Activated naive CD4-positive, alpha-beta T cell treated with anti-CD3 and anti-CD28 coated beads, Interleukin-2, amount 50 U/mL, for 16 hours (primary cell): ENCODE data around the gene KIF3A.

ENCODE experiments used
- DNase-seq: peaks from one replicate; pipeline ENCODE4 v3.0.0-alpha.2; 2020

KIF3A gene

DNA sequence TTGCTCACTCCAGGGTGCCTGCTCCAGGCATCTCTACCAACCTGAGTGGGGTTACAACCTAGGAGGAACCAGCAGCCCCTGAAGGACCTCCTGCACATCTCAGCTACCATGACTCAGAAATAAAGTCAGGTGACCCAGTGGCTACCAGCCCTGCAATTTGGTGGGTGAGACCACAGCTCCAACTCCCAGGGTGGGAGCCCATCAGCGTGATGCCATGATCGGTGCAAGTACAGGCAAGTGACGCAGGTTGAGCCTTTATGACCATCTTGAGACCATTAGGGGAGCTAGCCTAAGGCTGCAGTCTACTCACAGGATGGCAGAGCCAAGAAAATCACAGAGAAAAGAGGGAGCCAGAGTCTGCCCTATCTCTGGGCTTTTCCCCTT lies 31.1 kb upstream of the KIF3A start:
- no peak for DNase-seq

DNA sequence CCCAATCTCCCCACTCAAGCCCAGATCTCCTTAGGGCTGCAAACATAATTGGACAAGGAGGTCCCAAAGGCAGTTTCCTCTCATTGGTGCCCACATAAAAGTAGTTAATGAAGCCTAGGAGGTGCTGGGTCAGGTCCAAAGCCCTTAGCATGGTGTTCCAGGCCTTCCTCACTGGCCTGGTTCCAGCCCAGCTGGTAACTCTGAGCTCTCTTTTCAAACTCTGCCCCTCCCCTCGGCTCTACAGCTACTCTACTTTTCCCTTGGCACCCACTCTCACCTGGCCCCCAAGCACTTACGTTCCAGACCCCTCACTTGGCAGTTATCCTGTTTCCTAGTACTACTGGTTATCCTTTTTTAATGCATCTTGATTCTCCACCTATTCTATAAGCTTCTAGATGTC lies 29.8 kb upstream of the KIF3A start:
- no peak for DNase-seq

DNA sequence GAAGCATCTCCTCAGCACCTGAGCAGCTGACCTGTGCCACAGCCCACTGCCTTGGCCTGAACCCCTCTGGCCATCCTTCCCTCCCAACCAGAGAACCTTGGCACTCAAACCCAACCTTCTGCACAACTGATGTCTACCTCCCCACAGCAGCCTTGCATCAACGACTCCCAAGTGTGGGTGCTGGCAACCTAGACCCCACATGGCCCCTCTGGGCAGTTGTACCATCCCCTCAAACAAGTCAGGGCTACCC lies 29.4 kb upstream of the KIF3A start:
- DNase-seq, result no peak

DNA sequence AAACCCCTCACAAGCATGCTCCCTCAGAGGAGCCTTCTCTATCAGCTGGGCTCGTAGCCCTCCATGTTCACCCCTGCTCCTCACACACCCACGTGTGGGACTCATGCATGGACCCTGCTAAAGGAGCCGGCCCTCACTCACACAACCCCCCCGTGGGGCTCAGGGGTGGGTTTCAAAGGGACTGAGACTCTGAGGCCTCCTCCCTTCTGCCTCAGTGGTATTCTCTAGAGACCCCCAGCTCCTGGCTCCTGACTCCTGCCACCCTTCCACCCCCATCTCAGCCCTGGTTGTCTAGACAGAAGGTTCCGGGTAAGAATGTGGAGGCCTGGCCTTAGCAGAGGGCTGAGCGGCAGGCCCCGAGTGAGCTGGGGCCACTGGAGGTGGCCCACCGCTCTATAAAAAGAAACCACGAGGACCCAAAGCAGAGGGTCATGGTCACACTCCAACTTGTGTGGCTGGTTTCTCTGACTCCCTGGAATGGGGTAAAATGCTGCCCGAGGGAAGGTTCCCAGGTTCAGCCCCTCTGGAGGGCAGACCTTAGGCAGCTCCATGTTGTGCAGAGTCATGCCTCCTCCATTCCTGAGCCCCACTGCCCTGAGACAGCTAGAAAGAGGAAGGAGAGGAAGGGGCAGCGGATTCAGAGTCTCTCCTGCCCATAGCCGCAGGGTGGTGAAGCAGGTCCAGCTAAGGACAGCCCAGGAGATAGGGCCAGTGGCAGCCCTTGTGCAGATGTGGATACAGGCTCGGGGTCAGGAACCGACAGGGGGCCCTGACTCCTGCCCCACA lies 28.9 kb upstream of the KIF3A start:
- DNase-seq, result no peak

DNA sequence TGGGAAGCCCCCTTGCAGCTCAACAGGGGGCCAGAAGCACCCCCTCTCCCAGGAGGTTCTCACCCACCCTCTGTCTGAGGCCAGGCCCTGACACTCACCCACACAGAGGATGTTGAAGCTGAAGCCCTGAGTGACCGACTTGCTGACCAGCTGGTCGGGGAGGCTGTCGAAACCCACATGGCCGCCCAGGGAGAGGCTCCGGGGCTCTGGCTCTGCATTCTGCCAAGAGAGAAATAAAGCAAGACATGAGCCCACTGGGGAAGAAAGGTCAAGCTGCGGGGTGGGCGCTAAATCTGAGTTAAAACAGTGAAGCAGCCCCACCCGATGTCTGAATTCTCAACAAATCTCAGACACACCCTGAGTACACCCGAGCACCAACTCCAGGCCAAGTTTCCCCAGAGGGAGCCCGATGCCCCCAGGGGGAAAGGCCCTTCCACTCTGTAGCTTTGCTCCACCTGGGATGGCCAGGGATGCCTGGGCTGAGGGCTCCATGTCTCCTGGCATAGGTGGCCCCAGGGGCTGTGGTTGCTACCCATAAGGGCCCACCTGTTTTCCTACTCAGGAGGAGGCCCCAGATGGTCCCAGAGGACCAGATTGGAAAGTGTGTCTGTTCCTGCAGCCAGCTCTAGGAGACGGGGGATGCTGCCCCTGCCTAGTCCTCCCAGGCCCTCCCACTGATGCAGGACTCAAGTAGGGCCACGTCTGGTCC lies 28.1 kb upstream of the KIF3A start:
- DNase-seq, result no peak

DNA sequence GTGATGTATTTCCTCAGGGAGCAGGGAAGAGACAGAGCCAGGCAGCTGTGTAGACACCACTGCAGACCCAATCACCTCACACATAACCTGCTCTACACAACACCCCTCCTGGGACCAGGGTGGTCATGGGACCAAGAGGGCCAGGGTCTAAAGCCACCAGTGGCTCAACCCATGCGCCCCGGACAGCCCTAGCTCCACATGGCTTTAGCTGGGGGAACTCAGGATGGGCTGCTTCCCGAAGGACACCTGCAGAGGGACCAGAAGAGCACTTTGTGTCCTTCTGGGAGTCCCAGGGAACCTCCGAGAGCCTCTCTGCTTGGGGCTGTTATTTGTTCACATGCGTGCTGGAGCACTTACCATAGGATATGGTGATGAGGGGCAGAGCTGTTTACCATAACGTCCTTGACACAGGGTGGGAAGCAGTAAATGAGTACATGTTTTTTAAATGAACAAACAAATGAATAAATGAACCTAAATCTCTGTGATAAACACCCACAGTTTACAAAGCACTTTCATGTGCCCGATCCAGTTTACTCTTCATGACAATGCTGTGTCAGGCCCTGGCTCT lies 27.4 kb upstream of the KIF3A start:
- no peak for DNase-seq

DNA sequence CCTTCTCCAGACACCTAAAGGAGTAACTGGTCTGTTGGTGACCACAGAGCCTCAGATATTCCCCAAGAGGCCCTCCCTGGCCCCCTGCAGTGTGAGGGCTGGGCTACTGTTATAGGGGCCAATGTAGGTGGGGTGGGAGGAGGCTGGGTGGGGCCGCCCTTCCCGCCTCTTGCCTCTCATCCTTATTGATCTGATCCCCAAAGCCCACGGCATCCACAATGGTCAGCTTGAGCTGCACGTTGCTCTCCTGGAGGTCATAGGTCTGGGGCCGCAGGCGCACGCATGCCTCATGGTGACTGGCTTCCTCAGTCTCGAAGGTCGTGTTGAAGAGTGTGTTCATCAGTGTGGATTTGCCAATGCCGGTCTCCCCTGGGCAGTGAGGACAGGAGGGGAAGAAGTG lies 26.7 kb upstream of the KIF3A start:
- DNase-seq, result no peak

DNA sequence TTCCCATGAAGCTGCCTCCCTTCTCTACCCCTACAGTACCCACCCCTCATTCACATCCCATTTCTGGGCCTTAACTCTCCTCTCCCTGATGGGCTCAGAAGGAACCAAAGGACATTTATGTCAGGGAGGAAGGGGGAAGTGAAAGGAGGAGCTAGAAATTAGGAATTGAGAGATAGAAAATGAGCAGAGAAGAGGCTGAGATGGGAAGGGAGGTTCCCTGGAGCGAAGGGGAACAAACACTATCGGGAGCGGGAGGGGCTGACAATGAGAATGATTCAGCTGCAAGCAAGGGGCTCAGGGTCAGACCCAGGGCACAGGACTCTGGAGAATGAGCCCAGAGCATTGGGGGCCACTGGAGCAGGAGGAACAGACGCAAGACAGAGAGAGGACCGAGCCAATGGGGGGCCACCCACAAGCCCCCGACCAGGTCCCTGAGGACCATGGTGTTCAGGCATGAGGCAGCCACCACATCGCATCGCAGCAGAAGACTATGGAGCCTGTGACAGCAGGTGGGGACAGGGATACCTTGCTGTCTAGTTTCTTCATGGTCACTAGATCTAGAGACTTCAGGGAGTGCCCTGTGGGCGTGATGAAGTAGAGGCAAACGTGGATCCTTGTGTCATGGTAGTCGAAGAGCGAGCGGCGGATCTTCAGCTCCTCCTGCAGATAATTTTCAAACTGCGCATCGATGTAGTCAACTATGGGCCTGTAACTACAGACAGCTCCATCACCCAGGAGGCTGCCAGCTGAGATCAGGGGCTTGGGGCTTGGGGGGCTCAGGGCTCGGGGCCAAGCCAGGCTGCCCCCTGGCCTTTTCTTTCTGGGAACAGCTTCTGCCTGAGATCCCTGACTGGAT lies 26.1 kb upstream of the KIF3A start:
- no peak for DNase-seq

DNA sequence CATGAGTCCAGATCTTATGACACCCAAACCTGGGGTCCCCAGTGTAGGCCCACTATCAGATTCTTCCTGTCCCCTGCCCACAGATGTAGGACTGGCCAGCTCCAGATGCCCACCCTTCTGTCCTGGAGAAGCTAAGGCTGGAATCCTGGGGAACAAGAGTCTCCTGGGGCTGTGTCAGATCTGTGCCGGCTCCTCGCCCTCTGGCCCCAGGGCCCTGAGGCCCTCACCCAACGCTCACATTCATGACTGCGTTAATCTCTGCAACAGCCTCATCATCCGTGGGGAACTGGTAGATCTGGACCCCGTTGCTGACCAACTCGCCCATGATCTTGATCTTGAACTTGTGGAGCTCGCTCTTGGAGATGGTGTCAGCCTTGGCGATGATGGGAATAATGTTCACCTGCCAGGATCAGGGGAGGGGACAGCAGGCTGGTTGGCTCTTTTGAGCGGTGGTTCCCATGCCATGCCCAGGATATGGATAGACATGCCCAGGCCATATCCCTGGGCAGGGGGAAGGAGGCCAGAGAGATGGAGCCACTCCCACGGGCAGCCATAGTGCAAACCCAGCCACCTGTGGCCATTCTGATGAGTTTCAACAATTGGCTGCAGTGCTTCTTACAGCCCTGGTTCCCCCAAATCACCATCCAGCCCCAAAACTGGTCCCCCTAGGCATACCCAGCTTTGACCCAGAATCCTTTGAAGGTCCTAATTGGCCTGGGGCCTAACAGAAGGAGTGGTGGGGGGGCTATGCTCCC lies 25.1 kb upstream of the KIF3A start:
- no peak for DNase-seq

DNA sequence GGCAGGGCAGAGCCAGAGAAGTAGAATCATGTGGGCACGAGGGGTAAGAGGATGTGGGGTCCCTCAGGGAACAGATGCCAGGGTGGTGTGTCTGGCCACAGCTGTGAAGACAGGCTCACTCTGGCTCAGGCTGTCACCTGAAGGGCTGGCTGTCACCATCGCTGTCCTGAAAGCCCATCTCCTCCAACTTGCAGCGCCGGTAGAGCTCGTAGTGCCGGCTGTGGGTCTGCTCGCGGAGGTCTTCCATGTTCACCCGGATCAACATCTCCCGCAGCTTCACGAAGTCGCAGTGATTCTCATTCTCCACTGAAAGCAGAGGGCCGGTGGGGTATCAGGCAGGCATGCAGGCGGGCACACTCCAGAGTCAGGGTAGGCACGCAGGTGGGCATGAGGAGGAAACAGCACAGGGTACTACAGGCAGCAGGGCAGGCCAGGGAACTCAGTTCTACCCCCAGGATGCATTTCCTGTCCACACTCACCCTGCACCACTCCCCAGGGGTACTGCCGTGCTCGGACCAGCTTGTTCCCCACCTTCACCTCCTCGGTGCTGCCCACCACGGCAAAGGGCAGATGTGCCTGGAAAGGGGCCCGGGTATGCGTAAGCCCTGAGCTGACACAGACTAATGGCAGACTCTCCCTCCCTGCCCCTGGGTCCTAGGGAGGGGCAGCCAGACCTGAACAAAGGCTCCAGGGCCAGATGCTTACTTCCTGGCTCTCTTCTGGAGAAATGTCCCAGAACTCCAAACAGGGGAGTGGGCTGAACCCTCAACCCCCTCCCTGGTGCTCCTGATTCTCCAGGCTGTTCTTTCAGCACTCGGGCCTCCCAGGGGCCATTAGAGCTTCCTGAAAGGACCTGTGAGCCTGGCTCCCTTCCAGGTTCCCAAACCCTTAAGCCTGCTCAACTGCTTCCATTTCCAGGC lies 24.2 kb upstream of the KIF3A start:
- no peak for DNase-seq

DNA sequence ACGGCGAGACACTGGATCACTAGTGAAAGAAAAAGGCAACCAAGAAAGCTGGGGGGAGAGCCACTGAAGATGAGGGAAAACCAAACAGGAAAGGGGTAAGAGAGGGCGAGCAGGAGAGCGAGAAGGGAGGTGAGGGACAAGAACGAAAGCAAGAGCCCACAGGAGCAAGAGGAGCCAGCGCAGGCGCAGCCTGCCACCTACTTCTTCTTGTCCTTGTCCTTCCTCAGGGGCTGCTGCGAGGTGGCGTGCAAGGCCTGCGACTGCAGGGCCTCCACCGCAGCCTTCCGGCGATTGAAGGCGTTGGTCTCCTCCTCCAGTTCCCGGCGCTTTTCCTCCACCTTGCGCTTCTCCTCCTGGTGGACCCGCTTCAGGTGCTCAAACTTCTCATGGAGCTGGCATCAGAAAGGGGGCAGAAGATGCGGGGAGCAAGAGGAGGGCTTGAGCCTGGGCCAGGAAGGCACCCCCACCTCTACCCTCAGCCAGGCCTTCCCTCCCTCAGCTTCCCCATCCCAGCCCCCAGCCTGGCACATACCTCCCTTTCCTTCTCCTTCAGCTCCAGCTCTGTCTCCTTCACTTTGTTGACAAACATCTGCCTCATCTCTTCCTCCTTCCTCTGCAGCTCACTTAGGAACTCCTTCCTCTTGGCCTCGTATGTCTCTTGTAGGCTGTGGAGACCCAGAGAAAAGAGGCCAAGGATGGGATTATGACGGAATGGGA lies 23.4 kb upstream of the KIF3A start:
- no peak for DNase-seq

DNA sequence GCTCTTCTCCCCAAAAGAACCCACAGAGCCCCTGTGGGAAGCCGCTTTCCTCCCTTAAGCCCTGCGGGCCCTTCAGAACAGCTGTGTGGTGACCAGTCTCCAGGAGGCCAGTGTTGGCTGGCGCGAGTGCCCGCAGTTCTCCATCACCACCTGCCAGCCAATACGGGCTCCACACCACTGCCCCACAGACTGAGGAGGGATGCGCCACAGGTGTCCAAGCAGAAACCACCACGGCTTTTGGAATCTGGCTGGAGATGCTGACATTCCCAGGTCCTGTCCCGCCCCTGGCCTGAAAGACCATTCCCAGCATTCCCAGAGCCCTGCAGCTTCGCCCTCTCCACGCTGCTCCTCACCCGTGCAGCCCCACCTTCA lies 22.7 kb upstream of the KIF3A start:
- no peak for DNase-seq

DNA sequence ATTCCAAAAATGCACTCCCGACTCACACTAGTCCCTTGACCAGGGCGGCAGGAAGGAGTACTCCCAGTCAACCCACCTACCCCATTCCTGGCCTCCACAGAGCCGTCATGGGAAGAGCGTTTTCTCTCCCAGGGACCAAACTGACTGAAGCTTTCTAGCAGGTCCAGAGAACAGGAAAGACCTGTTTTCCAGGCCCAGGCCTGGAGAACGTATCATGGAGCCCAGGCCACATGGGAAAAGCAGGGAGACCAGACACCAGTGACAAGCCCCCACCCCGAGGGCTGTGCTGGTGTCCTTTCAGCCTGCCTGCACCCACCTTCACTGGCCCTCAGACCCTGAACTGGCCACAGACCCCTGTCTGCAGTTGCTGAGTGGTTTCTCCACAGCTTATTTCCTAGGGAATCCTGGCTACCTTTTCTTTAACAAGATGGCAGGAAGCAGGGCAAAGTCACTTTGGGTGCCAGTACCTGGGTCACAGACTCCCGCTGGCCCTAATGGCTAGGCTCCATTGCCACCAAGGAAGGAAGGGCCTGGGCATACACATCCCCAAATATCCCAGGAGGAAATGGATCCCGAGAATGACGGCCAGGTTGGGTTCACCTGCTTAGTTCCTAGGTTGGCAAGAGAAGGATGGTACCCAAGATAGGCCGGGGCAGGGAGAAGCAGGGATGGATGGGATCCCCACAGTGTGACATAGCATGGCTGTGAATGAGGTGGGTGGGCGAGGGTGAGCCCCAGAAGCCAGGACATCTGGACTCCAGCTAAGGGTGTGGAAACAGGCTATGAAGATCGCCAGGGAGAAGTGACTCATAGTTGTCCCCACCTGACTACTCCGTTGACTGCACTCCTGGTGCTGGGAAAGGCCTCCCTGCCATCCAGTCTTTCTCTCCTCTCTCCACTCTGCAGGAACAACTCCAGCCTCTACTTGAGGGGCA lies 22.0 kb upstream of the KIF3A start:
- no peak for DNase-seq

DNA sequence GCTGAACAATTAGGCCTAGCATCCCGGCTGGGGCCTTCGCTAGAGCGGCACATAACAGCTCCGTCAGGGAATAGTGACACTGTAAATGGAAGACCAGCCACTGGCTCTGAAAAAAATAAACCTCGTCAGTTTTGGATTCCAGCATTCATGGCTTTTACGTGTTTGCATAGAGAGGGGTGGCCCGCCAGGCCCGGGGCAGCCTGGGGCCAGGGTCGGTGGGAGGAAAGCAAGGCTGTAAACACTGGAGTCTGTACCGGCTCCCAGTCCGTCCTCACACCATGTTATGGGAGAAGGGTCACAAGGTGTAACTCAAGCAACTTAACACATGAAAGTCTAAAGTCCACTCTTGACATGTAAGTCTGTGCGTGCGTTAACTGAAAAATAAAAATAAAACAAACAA lies 21.1 kb upstream of the KIF3A start:
- no peak for DNase-seq

DNA sequence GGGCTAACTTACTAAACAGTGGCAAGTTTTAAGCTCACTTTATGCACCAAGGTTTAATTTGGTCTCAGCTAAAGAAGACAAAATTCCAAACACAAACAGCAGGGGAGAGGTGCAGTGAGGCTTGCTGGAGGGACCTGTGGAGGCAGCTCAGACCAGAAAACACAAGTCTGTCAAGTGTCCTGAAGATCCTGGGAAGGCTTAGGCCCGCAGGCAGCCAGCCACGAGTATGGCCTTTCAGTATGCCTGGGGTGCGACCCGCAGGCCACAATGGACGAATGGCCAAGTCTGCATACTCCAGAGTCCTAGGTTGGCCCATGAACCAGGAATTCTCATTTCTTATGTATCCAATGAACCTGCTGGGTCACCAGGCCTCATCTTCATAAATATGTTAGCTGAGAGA lies 19.2 kb upstream of the KIF3A start:
- DNase-seq, result no peak

DNA sequence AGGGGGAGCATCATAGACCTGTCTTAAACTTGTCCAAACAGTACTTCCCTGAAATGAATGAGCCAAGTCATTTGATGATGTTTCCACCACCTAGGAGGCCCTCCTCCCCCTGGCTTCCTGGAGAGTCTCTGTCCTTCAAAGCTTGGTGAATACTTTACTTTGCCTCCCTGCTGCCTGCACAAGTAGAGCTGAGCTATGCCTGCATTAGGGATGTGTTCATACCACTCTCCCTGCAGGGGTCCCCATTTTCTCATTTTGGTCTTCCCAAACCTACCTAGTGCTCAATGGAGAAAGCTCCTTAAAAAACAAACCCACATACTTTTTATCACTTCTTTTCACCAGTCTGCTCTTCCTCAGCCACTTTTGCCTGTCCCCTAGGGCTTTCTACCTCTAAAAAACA lies 17.6 kb upstream of the KIF3A start:
- DNase-seq, result no peak

DNA sequence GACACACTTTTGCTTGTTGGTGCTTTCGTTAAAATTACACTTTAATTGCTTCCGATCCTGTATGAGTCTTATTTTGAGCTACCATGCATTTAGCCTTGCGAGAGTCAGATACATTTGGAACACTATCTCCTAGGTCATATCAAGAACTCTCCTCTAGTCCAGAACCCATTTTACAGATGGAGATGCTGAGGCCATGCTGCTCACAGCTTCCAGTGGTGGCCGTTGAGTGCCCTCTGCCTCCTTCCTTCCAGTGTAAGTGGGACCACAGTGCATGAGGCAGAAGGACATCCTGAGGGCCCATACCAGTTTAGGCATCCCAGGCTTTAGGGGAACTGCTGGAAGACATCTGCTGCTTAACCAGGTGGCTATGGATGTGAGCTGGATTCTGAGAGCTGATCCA lies 16.8 kb upstream of the KIF3A start:
- DNase-seq, result no peak

DNA sequence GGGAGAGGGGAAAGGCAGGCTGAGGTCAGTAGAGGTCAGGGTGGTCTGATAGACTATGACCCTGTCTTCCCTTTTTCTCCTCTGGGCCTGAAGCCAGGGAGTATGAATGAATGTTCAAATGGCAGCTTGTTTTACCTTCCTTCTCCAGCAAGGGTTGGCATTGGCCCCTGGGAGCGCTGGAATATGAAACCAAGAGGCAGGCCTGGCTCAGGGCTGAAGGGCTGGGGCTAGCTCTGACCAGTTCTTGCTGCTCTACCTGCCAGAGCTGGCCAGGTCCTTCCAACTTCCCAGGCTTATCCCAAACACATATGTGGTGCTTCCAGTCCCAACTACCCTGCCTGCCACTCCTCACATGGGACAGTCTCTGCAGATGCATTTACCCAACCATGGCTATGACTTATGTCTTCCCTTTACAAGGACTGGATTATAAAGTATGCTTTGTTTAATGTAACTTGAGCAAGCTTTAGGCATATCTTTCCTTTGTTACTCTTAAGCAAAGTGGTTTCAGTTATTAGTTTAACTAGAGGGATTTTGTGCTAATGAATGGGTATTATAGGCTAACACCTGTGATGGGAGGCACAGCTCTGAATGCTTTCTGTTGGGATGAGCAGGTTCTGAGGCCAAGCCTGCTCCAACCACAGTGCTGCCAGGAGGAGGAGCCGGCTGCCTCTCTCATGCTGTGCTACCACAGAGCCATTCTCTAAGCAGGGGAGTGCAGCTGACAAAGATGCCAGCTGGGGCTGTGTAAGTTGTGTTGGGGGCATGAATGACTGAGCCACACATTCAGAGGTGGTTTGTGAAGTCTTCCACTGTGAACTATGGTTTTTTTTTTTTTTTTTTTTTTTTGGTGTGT lies 16.0 kb upstream of the KIF3A start:
- DNase-seq, result no peak

DNA sequence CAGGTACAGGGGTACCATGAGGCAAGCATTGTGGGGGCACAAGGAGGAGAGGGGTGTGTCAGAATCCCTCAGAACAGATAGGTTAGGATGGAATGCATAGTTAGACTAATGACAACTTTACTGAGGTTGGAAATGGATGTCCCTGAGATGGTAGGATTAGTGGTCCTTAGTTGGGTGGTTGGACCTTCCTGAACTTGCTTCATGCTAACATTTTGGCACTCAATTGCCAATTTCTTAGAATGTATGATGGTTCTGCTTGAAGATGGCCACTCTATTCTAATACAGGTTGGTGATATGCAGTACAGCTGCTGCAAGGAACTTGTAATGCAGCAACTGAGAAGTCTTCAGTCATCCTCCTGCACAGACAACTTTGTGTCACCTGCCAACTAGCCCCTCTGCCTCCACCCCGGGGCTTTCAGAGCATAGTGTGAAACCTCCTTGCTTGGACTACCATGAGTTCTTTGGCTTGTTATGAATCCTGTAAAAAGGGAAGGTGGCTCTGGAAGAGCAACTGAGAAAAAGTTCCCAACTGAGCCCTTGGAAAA lies 15.3 kb upstream of the KIF3A start:
- DNase-seq, result no peak
